Pancreas (tissue), 10 donors: Measurements from ENCODE around the gene CPN2. TPM values are rescaled to one million over a fixed set of nuclear protein-coding genes. Genes with fewer than 3 reads are reported as not detected.

ENCODE experiments used
- ATAC-seq, 4 donors: fragments of 200-7000 bp; cut with Tn5 transposase; one replicate each; pipeline versions ENCODE4 v1.8.0 to v1.9.1; 2020; ENCODE audit warnings: mild to moderate bottlenecking in 4 of 4, moderate library complexity in 4 of 4
- DNase-seq, 6 donors: peaks; one replicate each; pipeline ENCODE4 v3.0.0-alpha.2; 2020
- FAIRE-seq: peaks from 2 replicates; lab custom pipeline; 2012; peaks lifted over from hg19 to GRCh38; lab: Jason Lieb, UNC
- H3K27ac ChIP-seq, 4 donors: fragments of 200-600 bp; sonication (generic); 1 replicate in 3 of 4; 2 replicates in 1 of 4; pipeline versions ENCODE4 v1.5.0 to v1.8.0; 2020
- H3K27me3 ChIP-seq, 4 donors: fragments of 200-600 bp; one replicate each; pipeline ENCODE4 v1.8.0; 2021
- H3K36me3 ChIP-seq, 3 donors: fragments of 200-600 bp; sonication (generic) in 1 of 3; one replicate each; pipeline versions ENCODE4 v1.5.0 to v1.8.0; 2020 to 2021
- H3K4me1 ChIP-seq, 3 donors: fragments of 200-600 bp; one replicate each; pipeline ENCODE4 v1.8.0; 2021
- H3K4me3 ChIP-seq, 4 donors: fragments of 200-600 bp; sonication (generic) in 2 of 4; one replicate each; pipeline versions ENCODE4 v1.5.0 to v1.8.0; 2020 to 2021
- H3K9me3 ChIP-seq, 4 donors: fragments of 200-600 bp; one replicate each; pipeline ENCODE4 v1.8.0; 2021
- whole genome bisulfite sequencing, 2 donors: extraction: QIAGEN DNeasy Blood & Tissue Kit; methylation state at CpG; one replicate each; pipeline ENCODE4 v1.1.7; 2013; 5-methylcytosine and 5-hydroxymethylcytosine counted together
- intact Hi-C, 3 donors: fragments of 100-400 bp; cut with DNase I; formaldehyde crosslinking; loops; one replicate each; pipeline versions ENCODE4 v1.11.1 to v1.14.2; 2022
- polyA plus RNA-seq, 2 donors: library from polyadenylated mRNA; stranded (reverse); fragments of 200-250 nt; gene quantifications; one replicate each; pipeline ENCODE4 v1.2.3, GENCODE V29; 2013
- total RNA-seq, 6 donors: library from RNA; stranded (reverse); fragmentation: NEBNext Ultra II Directional in 4 of 6; extraction: Animal tissue kit (Norgen Biotek cat#: 25700) in 4 of 6; gene quantifications; one replicate each; pipeline versions ENCODE4 v1.2.1 to v1.2.4, GENCODE V29; 2021 to 2023
- TF ChIP-seq, protein P1 (sequence below), 4 donors: fragments of 200-600 bp; sonication (generic) in 3 of 4; IDR thresholded peaks; one replicate each; pipeline versions ENCODE4 v1.5.0 to v1.8.0; 2021; ENCODE audit warnings: antibody characterized with exemption in 4 of 4
- donor health status: healthy with polysubstance abuse.
- donor health status: DM: no; HTN: no; CAD: no; lungs with moderate emphysema.
- donor health status: DM: no; HTN: no; CAD: no.
- donor health status: control.
- donor health status: control.
- donor health status: Bipolar disorder and iron deficiency.
- donor health status: DM: yes; HTN: yes; CAD: no.
- donor health status: DM: no; HTN: no; CAD: no.
- donor health status: DM: no; HTN: no; CAD: no.
- donor health status: DM: yes; HTN: yes; CAD: no.

CPN2 gene
- total and polyA plus RNA-seq, 8 donors: 0.09 TPM; not detected in 7

DNA sequence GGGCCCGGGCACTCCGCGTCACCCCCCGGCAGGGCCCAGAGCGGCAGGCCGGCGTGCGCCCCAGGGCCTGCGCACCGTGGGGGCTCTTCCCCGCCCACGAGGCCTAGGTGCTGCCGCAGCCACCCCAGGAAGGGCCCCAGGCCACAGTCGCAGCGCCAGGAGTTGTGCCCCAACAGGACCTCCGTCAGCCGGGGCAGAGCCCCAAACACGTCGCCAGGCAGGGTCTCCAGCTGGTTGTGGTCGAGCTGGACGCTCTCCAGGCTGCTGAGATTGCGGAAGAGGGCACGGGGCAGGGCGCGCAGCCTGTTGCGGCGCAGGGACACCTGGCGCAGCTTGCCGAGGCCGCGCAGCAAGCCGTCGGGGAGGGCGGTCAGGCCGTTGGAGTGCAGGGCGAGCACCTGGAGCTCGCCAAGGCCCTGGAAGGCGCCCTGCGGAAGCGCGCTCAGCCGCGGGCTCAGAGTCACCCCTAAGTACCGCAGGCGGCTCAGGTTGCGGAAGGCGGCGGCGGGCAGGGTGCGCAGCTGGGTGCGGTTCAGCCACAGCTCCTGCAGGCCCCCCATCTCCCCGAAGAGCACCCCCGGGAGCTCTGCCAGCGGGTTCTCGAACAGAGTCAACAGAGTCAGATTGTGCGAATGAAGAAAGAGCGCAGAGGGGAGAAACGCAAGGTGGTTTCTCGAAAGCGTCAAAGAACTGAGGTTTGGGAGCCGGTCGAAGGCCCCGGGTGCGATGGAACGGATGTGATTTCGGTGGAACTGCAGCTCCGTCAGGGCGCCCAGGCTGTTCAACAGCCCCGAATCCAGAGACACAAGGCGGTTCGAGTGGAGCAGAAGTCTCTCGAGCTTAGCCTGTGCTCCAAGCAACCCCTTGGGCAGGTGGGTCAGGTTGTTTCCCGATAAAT lies 46.0 kb upstream of the CPN2 start:
- TF ChIP-seq, protein P1, sequence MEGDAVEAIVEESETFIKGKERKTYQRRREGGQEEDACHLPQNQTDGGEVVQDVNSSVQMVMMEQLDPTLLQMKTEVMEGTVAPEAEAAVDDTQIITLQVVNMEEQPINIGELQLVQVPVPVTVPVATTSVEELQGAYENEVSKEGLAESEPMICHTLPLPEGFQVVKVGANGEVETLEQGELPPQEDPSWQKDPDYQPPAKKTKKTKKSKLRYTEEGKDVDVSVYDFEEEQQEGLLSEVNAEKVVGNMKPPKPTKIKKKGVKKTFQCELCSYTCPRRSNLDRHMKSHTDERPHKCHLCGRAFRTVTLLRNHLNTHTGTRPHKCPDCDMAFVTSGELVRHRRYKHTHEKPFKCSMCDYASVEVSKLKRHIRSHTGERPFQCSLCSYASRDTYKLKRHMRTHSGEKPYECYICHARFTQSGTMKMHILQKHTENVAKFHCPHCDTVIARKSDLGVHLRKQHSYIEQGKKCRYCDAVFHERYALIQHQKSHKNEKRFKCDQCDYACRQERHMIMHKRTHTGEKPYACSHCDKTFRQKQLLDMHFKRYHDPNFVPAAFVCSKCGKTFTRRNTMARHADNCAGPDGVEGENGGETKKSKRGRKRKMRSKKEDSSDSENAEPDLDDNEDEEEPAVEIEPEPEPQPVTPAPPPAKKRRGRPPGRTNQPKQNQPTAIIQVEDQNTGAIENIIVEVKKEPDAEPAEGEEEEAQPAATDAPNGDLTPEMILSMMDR (IDR thresholded peaks at IDR 0.05): no peak
- peak overlapping the region in 1 of 4 donors; percentile 27 for H3K4me3 ChIP-seq
- WGBS, 2 donors: 14 to 18% methylated on average over 66 to 73 of the region's 73 CpGs
- intact Hi-C loops: loop anchor here in 1 of 3 donors (5.0 kb wide), 1 partner anchor 60 kb away; no protein-coding TSS in a partner anchor
- peaks cover 0 to 6% (median 0%) of the 10 kb centered on the region in 4 donors for H3K27me3 ChIP-seq
- no peaks in the 10 kb centered on the region for H3K36me3 ChIP-seq
- H3K4me1 ChIP-seq: peaks cover 0 to 8% (median 0%) of the 10 kb centered on the region in 3 donors
- FAIRE-seq (no peak), DNase-seq (no peak), ATAC-seq (peak in 3 of 4 donors; percentile 39 to 77 (median 47))
- H3K27ac ChIP-seq: no peak overlapping the region
- no peaks in the 10 kb centered on the region for H3K9me3 ChIP-seq

DNA sequence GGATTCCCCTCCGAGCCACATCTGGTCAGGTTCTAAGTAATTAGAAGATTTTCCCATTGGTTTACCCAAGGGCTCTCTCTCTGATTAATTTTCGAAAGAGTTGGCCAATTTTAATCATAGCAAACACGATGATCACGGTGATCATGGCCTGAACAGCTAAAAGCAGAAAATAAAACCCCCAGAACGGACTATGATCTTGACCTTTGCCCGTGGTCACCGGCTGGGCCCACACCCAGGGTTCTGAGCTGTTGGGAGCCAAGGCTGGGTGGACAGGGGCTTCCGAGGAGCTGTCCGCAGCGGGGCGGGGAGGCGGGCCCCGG lies 45.4 kb upstream of the CPN2 start:
- intact Hi-C loops: loop anchor here in 1 of 3 donors (5.0 kb wide), 1 partner anchor 59 kb away; no protein-coding TSS in a partner anchor
- Histone ChIP-seq H3K27me3 (peaks cover 0 to 6% (median 0%) of the 10 kb centered on the region in 4 donors), H3K4me1 (peaks cover 0 to 8% (median 0%) of the 10 kb centered on the region in 3 donors), H3K4me3 (peak overlapping the region in 1 of 4 donors; percentile 27), H3K27ac (no peak overlapping the region), H3K36me3 (no peaks in the 10 kb centered on the region), H3K9me3 (no peaks in the 10 kb centered on the region)
- ATAC-seq: no peak
- FAIRE-seq: no peak
- DNase-seq: no peak
- 39 to 44% methylated on average over 13 of the region's 13 CpGs for WGBS, 2 donors
- TF ChIP-seq, protein P1 (IDR thresholded peaks at IDR 0.05): no peak

DNA sequence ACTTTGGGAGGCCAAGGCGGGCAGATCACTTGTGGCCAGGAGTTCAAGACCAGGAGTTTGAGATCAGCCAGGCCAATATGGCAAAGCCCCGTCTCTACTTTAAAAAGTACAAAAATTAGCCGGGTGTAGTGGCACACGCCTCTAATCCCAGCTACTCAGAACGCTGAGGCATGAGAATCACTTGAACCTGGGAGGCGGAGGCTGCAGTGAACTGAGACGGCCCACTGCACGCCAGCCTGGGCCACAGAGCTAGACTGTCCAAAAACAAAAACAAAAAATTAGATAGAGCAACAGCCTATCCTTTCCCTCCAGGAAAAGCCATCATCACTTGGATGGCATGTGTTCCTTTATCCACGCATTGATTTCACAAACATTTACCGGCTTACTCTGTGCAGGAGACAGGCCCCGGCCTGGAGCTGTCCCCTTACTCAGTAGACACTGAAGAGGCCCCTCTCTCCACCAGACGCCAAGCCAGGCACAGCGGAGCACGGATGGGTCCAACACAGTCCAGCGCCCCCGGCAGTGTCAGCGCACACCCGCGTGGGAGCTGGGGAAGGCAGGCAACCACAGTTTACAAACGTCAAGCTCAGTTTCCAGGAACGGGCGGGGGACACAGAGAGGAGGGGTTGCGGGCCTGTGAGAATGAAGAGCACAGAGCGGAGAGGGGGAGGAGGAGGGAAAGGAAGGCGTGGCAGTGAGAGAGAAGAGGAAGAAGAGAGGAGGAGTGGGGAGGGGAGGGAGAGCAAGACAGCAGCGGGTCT lies 44.8 kb upstream of the CPN2 start:
- 65 to 70% methylated on average over 26 of the region's 26 CpGs for WGBS, 2 donors
- H3K4me3 ChIP-seq: no peak overlapping the region
- H3K27me3 ChIP-seq: peaks cover 0 to 6% (median 0%) of the 10 kb centered on the region in 4 donors
- no peak overlapping the region for H3K27ac ChIP-seq
- TF ChIP-seq, protein P1 (IDR thresholded peaks at IDR 0.05): no peak
- FAIRE-seq (no peak), DNase-seq (no peak), ATAC-seq (peak in 2 of 4 donors; percentile 50 to 52)
- H3K36me3 ChIP-seq: no peaks in the 10 kb centered on the region
- no peaks in the 10 kb centered on the region for H3K9me3 ChIP-seq
- intact Hi-C loops: loop anchor here in 1 of 3 donors (5.0 kb wide), 1 partner anchor 59 kb away; no protein-coding TSS in a partner anchor
- peaks cover 0 to 8% (median 0%) of the 10 kb centered on the region in 3 donors for H3K4me1 ChIP-seq

DNA sequence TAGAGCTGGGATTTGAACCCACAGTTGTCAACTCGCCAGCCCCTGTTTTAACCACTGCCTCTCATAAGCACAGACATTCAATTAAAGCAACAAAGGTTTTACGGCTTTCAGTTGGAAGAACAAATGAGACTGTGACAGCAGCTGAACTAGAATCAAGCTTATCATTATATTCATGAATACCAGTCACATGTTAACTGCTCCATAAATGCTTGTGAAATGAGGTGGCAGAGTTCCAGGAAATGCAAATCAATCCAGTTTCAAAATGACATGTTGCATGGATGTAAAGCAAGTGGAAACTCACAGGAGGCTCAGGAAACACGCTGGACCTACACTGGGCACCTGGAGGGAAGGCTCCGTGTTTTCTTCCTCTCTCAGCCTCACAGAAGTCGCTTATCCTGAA lies 44.1 kb upstream of the CPN2 start:
- Histone ChIP-seq H3K27me3 (peaks cover 0 to 6% (median 0%) of the 10 kb centered on the region in 4 donors), H3K36me3 (no peaks in the 10 kb centered on the region), H3K4me3 (no peak overlapping the region), H3K4me1 (peaks cover 0 to 8% (median 0%) of the 10 kb centered on the region in 3 donors), H3K27ac (no peak overlapping the region), H3K9me3 (no peaks in the 10 kb centered on the region)
- no peak for FAIRE-seq
- WGBS, 2 donors: 68 to 78% methylated on average over 5 of the region's 5 CpGs
- ATAC-seq: no peak
- no peak for DNase-seq
- TF ChIP-seq, protein P1 (IDR thresholded peaks at IDR 0.05): no peak
- intact Hi-C loops: loop anchor here in 1 of 3 donors (5.0 kb wide), 1 partner anchor 58 kb away; no protein-coding TSS in a partner anchor
